IgD-negative memory B cell (primary cell): ENCODE measurements around the gene DRAM1. TPM values are rescaled to one million over a fixed set of nuclear protein-coding genes. Genes with fewer than 3 reads are reported as not detected.

ENCODE experiments used
- H3K27ac Mint-ChIP-seq, 3 donors: one replicate each; pipeline ENCODE4 v1.8.0; 2020 to 2022; ENCODE audit warnings: mild to moderate bottlenecking in 3 of 3, mixed read lengths in 3 of 3, moderate library complexity in 1 of 3
- H3K27me3 Mint-ChIP-seq: one replicate; pipeline ENCODE4 v1.8.0; 2021; ENCODE audit warnings: mixed read lengths
- H3K36me3 Mint-ChIP-seq: one replicate; pipeline ENCODE4 v1.8.0; 2020; ENCODE audit warnings: mild to moderate bottlenecking, mixed read lengths
- H3K4me1 Mint-ChIP-seq, 3 donors: one replicate each; pipeline ENCODE4 v1.8.0; 2020 to 2022; ENCODE audit warnings: mixed read lengths in 3 of 3, mild to moderate bottlenecking in 1 of 3
- H3K4me3 Mint-ChIP-seq, 4 donors: one replicate each; pipeline ENCODE4 v1.8.0; 2020 to 2022; ENCODE audit warnings: mild to moderate bottlenecking in 4 of 4, mixed read lengths in 4 of 4, moderate library complexity in 3 of 4
- H3K9me3 Mint-ChIP-seq, 3 donors: one replicate each; pipeline ENCODE4 v1.8.0; 2020 to 2021; ENCODE audit warnings: mixed read lengths in 3 of 3, mild to moderate bottlenecking in 1 of 3
- polyA plus RNA-seq: library from polyadenylated mRNA; unstranded; fragments of 300-500 nt; fragmentation: Illumina TruSeq; gene quantifications from one replicate; pipeline ENCODE4 v1.2.3, GENCODE V29; 2021

The DRAM1 gene
- polyA plus RNA-seq, 1 donor from 2014 or later = 7.4 TPM

GRCh38 chr12:101951002-101951670 lies 73.8 kb downstream of the DRAM1 start:
- H3K36me3 Mint-ChIP-seq = peaks cover 4% of the 10 kb centered on the region
- no peak overlapping the region for H3K27ac Mint-ChIP-seq
- no peak overlapping the region for H3K4me3 Mint-ChIP-seq
- no peaks in the 10 kb centered on the region for H3K4me1 Mint-ChIP-seq
- no peaks in the 10 kb centered on the region for H3K27me3 Mint-ChIP-seq
- peaks cover 0 to 4% (median 0%) of the 10 kb centered on the region in 3 donors for H3K9me3 Mint-ChIP-seq

GRCh38 chr12:101954113-101954512 lies 76.7 kb downstream of the DRAM1 start:
- H3K9me3 Mint-ChIP-seq = peaks cover 0 to 4% (median 0%) of the 10 kb centered on the region in 3 donors
- no peaks in the 10 kb centered on the region for H3K4me1 Mint-ChIP-seq
- H3K36me3 Mint-ChIP-seq = peaks cover 8% of the 10 kb centered on the region
- H3K27me3 Mint-ChIP-seq = no peaks in the 10 kb centered on the region
- H3K27ac Mint-ChIP-seq = no peak overlapping the region
- H3K4me3 Mint-ChIP-seq = no peak overlapping the region

GRCh38 chr12:101954676-101955075 lies 77.3 kb downstream of the DRAM1 start:
- Mint-ChIP-seq H3K4me3 (no peak overlapping the region), H3K36me3 (peaks cover 8% of the 10 kb centered on the region), H3K4me1 (no peaks in the 10 kb centered on the region), H3K27me3 (no peaks in the 10 kb centered on the region), H3K27ac (no peak overlapping the region), H3K9me3 (peaks cover under 1 to 9% (median 2%) of the 10 kb centered on the region in 3 donors)

- no peak overlapping the region for H3K4me3 Mint-ChIP-seq
- no peaks in the 10 kb centered on the region for H3K27me3 Mint-ChIP-seq
- H3K27ac Mint-ChIP-seq = no peak overlapping the region
- no peaks in the 10 kb centered on the region for H3K4me1 Mint-ChIP-seq
- H3K36me3 Mint-ChIP-seq = peaks cover 10% of the 10 kb centered on the region
- H3K9me3 Mint-ChIP-seq = peaks cover 2 to 15% (median 4%) of the 10 kb centered on the region in 3 donors
These were observed 80.0 kb downstream of the DRAM1 start for GRCh38 chr12:101957252-101957959.

GRCh38 chr12:101959607-101960006 lies 82.2 kb downstream of the DRAM1 start:
- Mint-ChIP-seq H3K4me3 (no peak overlapping the region), H3K4me1 (no peaks in the 10 kb centered on the region), H3K36me3 (peaks cover 6% of the 10 kb centered on the region), H3K27ac (peak overlapping the region in 1 of 3 donors; percentile 57), H3K27me3 (no peaks in the 10 kb centered on the region), H3K9me3 (peaks cover 2 to 11% (median 4%) of the 10 kb centered on the region in 3 donors)

GRCh38 chr12:101962486-101962885 lies 85.1 kb downstream of the DRAM1 start:
- Mint-ChIP-seq H3K9me3 (peaks cover 2 to 11% (median 4%) of the 10 kb centered on the region in 3 donors), H3K36me3 (peaks cover 6% of the 10 kb centered on the region), H3K4me3 (no peak overlapping the region), H3K27ac (no peak overlapping the region), H3K27me3 (no peaks in the 10 kb centered on the region), H3K4me1 (peaks cover 3 to 6% (median 4%) of the 10 kb centered on the region in 3 donors)

GRCh38 chr12:101963697-101964096 lies 86.3 kb downstream of the DRAM1 start:
- H3K27ac Mint-ChIP-seq = no peak overlapping the region
- peaks cover 9 to 12% (median 11%) of the 10 kb centered on the region in 3 donors for H3K4me1 Mint-ChIP-seq
- no peak overlapping the region for H3K4me3 Mint-ChIP-seq
- H3K9me3 Mint-ChIP-seq = peaks cover 2 to 11% (median 4%) of the 10 kb centered on the region in 3 donors
- peaks cover 3% of the 10 kb centered on the region for H3K36me3 Mint-ChIP-seq
- H3K27me3 Mint-ChIP-seq = no peaks in the 10 kb centered on the region

GRCh38 chr12:101966496-101966895 lies 89.1 kb downstream of the DRAM1 start:
- peaks cover 9 to 12% (median 11%) of the 10 kb centered on the region in 3 donors for H3K4me1 Mint-ChIP-seq
- no peak overlapping the region for H3K27ac Mint-ChIP-seq
- H3K36me3 Mint-ChIP-seq = peaks cover under 1% of the 10 kb centered on the region
- peaks cover 0 to 3% (median 0%) of the 10 kb centered on the region in 3 donors for H3K9me3 Mint-ChIP-seq
- H3K4me3 Mint-ChIP-seq = no peak overlapping the region
- no peaks in the 10 kb centered on the region for H3K27me3 Mint-ChIP-seq

- peaks cover 9 to 12% (median 11%) of the 10 kb centered on the region in 3 donors for H3K4me1 Mint-ChIP-seq
- H3K36me3 Mint-ChIP-seq = peaks cover 3% of the 10 kb centered on the region
- H3K9me3 Mint-ChIP-seq = peaks cover 0 to 3% (median 0%) of the 10 kb centered on the region in 3 donors
- H3K27ac Mint-ChIP-seq = peak overlapping the region in 1 of 3 donors; percentile 37
- H3K4me3 Mint-ChIP-seq = no peak overlapping the region
- no peaks in the 10 kb centered on the region for H3K27me3 Mint-ChIP-seq
These were observed 90.1 kb downstream of the DRAM1 start for GRCh38 chr12:101967506-101967905.

GRCh38 chr12:101968770-101969169 lies 91.4 kb downstream of the DRAM1 start:
- Mint-ChIP-seq H3K4me1 (peaks cover 9 to 12% (median 11%) of the 10 kb centered on the region in 3 donors), H3K36me3 (peaks cover 3% of the 10 kb centered on the region), H3K9me3 (peaks cover 0 to 3% (median 0%) of the 10 kb centered on the region in 3 donors), H3K27me3 (no peaks in the 10 kb centered on the region), H3K4me3 (no peak overlapping the region), H3K27ac (no peak overlapping the region)

Other genes with a start within 250 kb of the DRAM1 start
- gene CHPT1, start 179.9 kb upstream of the DRAM1 start, polyA plus RNA-seq = 50.9 TPM
- 0.33 TPM for gene SYCP3, start 138.1 kb upstream of the DRAM1 start, polyA plus RNA-seq
- 28.0 TPM for gene GNPTAB, start 46.6 kb upstream of the DRAM1 start, polyA plus RNA-seq
- gene WASHC3, start 184.4 kb downstream of the DRAM1 start, polyA plus RNA-seq = 96.0 TPM
- 24.7 TPM for gene NUP37, start 242.5 kb downstream of the DRAM1 start, polyA plus RNA-seq
- gene PARPBP, start 242.6 kb downstream of the DRAM1 start, polyA plus RNA-seq = 2.1 TPM